Large intestine (tissue), 3 donors: ENCODE measurements around the gene ZNF678. TPM values are rescaled to one million over a fixed set of nuclear protein-coding genes. Genes with fewer than 3 reads are reported as not detected.
"Not testable (repeated sequence)": the region's sequence is repeated elsewhere in the genome, so short reads cannot be mapped to it uniquely, and the experiment has no call there.

Experiments used
- DNase-seq, 2 donors: peaks; one replicate each; pipeline versions ENCODE4 v3.0.0 to v3.0.0-alpha.2; 2013
- H3K27ac ChIP-seq: one replicate; pipeline ENCODE4 v1.5.1; 2013; ENCODE audit warnings: low read length
- H3K27me3 ChIP-seq: 2 replicates; pipeline ENCODE4 v1.6.1; 2013; ENCODE audit warnings: low read length; ENCODE audit not compliant: control insufficient read depth, insufficient read depth
- H3K36me3 ChIP-seq: 2 replicates; pipeline ENCODE4 v1.6.1; 2013; ENCODE audit warnings: low read length; ENCODE audit not compliant: control insufficient read depth, insufficient read depth
- H3K4me1 ChIP-seq: one replicate; pipeline ENCODE4 v1.6.1; 2013; ENCODE audit warnings: low read length; ENCODE audit not compliant: control insufficient read depth, insufficient read depth
- H3K4me3 ChIP-seq: one replicate; pipeline ENCODE4 v1.5.1; 2013; ENCODE audit warnings: low read length
- H3K9me3 ChIP-seq: one replicate; pipeline ENCODE4 v1.6.1; 2013; ENCODE audit warnings: mild to moderate bottlenecking, low read depth, low read length, moderate library complexity; ENCODE audit not compliant: control insufficient read depth
- WGBS: methylation state at CpG from one replicate; pipeline ENCODE4 v1.1.5; 2013; ENCODE audit warnings: low lambda C conversion rate; ENCODE audit not compliant: insufficient coverage; 5-methylcytosine and 5-hydroxymethylcytosine counted together
- polyA plus RNA-seq: library from polyadenylated mRNA; unstranded; fragments of 120-200 nt; gene quantifications from one replicate; pipeline ENCODE4 v1.2.1, GENCODE V29; 2013

Gene ZNF678
- polyA plus RNA-seq, 1 donor: 7.2 TPM

DNA sequence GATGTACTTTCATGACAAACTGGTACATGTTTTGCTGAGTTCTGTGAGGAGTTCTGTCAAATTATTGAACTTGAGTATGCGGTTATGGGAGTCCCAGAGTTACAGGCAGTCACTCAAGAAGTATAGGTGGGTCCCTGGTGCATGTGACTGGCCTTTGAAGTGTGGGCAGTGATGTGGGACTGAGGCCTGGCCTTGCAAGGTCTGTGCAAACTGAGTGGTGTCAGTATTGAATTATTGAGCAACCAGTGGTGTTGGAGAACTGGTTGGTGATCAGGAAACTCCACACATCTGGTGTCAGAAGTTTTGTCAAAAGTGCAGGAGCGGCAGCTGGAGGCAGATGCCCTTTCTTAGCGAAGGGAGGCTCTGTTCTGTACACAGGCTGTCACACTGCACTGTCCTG lies 5.2 kb downstream of the ZNF678 start:
- Histone ChIP-seq H3K4me1 (no peaks in the 10 kb centered on the region), H3K4me3 (no peak overlapping the region), H3K27me3 (no peaks in the 10 kb centered on the region), H3K27ac (no peak overlapping the region), H3K9me3 (no peaks in the 10 kb centered on the region), H3K36me3 (peaks cover 8% of the 10 kb centered on the region)
- no peak for DNase-seq
- no CpG with 5 or more reads among the region's 3 CpGs for WGBS

DNA sequence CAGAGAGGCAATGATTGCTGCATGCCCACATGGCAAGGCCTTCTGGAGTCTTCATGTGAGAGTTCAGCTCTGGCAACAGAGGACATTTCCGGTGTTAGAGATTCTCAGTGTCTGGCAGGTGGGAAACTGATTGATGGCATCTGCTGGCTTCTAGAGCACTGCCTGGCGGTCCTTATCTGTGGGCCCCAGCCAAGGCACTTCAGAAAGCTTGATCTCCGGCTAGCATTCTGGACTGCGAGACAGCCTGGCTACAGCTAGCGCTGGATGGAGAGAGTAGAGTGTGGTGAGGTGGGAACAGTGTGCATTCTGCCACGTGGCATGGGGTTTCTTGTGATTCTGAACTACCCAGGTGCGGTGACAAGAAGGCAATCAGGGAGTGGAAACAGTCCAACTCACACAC lies 9.4 kb downstream of the ZNF678 start:
- H3K4me1 ChIP-seq: no peaks in the 10 kb centered on the region
- no peak for DNase-seq
- no CpG with 5 or more reads among the region's 7 CpGs for WGBS
- peaks cover 10% of the 10 kb centered on the region for H3K9me3 ChIP-seq
- no peak overlapping the region for H3K27ac ChIP-seq
- no peak overlapping the region for H3K4me3 ChIP-seq
- peaks cover 4% of the 10 kb centered on the region for H3K36me3 ChIP-seq
- H3K27me3 ChIP-seq: no peaks in the 10 kb centered on the region

DNA sequence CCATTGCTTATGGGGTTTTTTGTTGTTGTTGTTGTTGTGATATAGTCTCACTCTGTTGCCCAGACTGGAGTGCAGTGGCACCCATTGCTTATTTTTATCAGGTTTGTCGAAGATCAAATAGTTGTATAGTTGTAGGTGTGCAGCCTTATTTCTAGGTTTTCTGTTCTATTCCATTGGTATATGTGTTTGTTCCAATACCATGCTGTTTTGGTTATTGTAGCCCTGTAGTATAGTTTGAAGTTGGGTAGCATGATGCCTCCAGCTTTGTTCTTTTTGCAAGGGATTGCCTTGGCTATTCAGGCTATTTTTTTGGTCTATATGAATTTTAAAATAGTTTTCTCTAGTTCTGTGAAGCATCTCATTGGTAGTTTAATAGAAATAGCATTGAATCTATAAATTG lies 11.6 kb downstream of the ZNF678 start:
- Histone ChIP-seq H3K9me3 (peaks cover 17% of the 10 kb centered on the region), H3K27me3 (no peaks in the 10 kb centered on the region), H3K4me1 (no peaks in the 10 kb centered on the region), H3K27ac (no peak overlapping the region), H3K36me3 (peaks cover 4% of the 10 kb centered on the region), H3K4me3 (no peak overlapping the region)
- no CpG with 5 or more reads among the region's 1 CpG for WGBS
- DNase-seq: no peak

DNA sequence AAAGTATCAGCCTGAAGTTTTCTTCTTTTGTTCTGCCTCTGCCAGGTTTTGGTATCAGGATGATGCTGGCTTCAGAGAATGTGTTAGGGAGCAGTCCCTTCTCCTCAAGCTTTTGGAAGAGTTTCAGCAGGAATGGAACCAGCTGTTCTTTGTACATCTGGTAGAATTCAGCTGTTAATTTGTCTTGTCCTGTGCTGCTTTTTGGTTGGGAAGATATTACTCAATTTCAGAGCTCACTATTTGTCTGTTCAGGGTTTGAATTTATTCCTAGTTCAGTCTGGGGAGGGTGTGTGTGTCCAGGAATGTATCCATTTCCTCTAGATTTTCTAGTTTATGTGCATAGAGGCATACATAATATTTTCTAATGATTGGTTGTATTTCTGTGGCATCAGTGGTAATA lies 12.8 kb downstream of the ZNF678 start:
- DNase-seq: no peak
- Histone ChIP-seq H3K36me3 (peaks cover 4% of the 10 kb centered on the region), H3K4me3 (no peak overlapping the region), H3K27ac (no peak overlapping the region), H3K4me1 (no peaks in the 10 kb centered on the region), H3K27me3 (no peaks in the 10 kb centered on the region), H3K9me3 (peaks cover 22% of the 10 kb centered on the region)

DNA sequence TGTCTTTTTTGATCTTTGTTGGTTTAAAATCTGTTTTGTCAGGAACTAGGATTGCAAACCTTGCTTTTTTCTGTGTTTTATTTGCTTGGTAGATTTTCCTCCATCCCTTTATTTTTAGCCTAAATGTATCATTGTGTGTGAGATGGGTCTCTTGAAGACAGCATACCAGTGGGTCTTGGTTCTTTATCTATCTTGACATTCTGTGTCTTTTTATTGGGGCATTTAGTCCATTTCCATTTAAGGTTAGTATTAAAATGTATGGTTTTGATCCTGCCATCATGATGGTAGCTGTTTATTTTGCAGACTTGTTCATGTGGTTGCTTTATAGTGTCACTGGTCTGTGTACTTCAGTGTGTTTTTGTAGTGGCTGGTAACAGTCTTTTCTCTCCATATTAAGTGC lies 14.1 kb downstream of the ZNF678 start:
- Histone ChIP-seq H3K4me3 (no peak overlapping the region), H3K36me3 (peaks cover 1% of the 10 kb centered on the region), H3K9me3 (peaks cover 22% of the 10 kb centered on the region), H3K27ac (no peak overlapping the region), H3K27me3 (no peaks in the 10 kb centered on the region), H3K4me1 (no peaks in the 10 kb centered on the region)
- DNase-seq: no peak

DNA sequence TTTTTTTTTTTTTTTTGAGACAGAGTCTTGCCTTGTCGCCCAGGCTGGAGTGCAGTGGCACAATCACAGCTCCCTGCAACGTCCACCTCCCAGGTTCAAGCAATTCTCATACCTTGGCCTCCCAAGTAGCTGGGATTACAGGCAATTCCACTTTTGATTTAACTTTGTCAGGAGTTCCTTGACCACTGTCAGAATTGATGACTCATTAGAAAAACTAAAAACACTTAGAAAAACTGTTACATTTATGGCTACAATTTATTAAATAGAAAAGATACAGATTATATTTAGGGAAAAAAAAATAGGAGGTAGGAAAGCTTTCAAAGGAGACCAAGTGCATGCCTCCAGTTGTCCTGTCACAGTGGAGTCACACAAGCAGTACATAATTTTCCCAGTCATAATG lies 20.0 kb downstream of the ZNF678 start:
- H3K27ac ChIP-seq: no peak overlapping the region
- no peaks in the 10 kb centered on the region for H3K36me3 ChIP-seq
- peaks cover 25% of the 10 kb centered on the region for H3K9me3 ChIP-seq
- no peak for DNase-seq
- no peaks in the 10 kb centered on the region for H3K27me3 ChIP-seq
- H3K4me1 ChIP-seq: no peaks in the 10 kb centered on the region
- H3K4me3 ChIP-seq: no peak overlapping the region
- WGBS: no CpG with 5 or more reads among the region's 2 CpGs

DNA sequence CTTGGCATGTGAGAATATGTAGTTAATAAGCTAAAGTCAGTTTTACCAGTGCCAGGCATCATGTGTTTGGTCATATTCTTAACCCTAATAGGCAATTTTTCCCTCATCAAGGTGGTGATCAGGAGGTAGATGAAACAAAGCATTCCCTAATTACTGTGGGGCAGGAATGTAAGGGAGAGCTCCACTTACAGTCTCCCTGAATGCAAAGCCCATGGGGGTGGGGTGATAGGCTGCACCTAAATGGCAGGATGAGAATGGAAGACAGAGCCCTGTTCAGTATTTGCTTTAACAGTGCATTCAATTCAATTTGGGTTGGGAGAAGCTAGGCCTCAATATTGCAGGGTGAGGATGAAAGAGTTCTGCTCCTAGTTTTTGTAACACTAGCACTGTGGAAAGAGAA lies 23.4 kb downstream of the ZNF678 start:
- Histone ChIP-seq H3K27ac (no peak overlapping the region), H3K36me3 (no peaks in the 10 kb centered on the region), H3K4me1 (no peaks in the 10 kb centered on the region), H3K4me3 (no peak overlapping the region), H3K27me3 (no peaks in the 10 kb centered on the region), H3K9me3 (peaks cover 19% of the 10 kb centered on the region)
- DNase-seq: no peak

DNA sequence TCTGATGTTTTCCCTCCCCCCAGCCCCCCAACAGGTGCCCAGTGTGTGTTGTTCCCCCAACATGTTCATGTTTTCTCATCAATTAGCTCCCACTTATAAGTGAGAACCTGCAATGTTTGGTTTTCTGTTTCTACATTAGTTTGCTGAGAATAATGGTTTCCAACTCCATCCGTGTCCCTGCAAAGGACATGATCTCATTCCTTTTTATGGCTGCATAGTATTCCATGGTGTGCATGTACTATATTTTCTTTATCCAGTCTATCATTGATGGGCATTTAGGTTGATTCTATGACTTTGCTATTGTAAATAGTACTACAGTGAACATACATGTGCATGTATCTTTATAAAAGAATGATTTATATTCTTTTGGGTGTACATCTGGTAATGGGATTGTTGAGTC lies 24.6 kb downstream of the ZNF678 start:
- 100% methylated on average over 1 of the region's 1 CpG for WGBS
- peaks cover under 1% of the 10 kb centered on the region for H3K36me3 ChIP-seq
- H3K9me3 ChIP-seq: peaks cover 19% of the 10 kb centered on the region
- no peak for DNase-seq
- H3K27me3 ChIP-seq: no peaks in the 10 kb centered on the region
- no peak overlapping the region for H3K4me3 ChIP-seq
- no peaks in the 10 kb centered on the region for H3K4me1 ChIP-seq
- no peak overlapping the region for H3K27ac ChIP-seq

DNA sequence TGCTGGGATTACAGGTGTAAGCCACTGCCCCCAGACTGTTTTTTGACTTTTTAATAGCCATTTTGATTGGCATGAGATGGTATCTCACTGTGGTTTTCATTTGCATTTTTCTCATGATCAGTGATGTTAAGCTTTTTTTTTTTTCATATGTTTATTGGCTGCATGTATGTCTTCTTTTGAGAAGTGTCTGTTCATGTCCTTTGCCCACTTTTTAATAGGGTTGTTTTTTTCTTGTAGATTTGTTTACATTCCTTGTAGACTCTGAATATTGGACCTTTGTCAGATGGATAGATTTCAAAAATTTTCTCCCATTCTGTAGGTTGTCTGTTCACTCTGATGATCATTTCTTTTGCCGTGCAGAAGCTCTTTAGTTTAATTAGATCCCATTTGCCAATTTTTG lies 25.4 kb downstream of the ZNF678 start:
- H3K36me3 ChIP-seq, H3K27me3 ChIP-seq, DNase-seq, H3K27ac ChIP-seq, H3K4me3 ChIP-seq, H3K4me1 ChIP-seq: not testable (repeated sequence)
- peaks cover 16% of the 10 kb centered on the region for H3K9me3 ChIP-seq
- no CpG with 5 or more reads among the region's 1 CpG for WGBS

DNA sequence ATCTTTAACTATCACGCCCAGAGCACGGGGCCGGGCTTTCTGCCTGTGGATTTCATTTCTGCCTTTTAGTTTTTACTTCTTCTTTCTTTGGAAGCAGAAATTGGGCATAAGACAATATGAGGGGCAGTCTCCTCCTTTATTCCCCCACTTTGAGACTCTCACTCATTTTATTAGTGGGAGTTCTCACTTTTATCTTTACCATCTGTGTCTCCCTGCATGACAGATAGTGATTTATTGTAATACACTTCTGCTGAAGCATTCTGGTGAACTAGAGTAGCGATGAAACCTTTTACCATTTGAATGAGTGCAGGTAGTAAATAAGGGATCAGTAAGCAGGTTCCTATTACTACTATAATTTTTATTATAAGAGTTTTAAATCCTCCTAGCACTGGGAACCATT lies 26.4 kb downstream of the ZNF678 start:
- H3K27ac ChIP-seq, H3K27me3 ChIP-seq, H3K36me3 ChIP-seq, DNase-seq, H3K4me1 ChIP-seq, H3K4me3 ChIP-seq: not testable (repeated sequence)
- 100% methylated on average over 1 of the region's 4 CpGs for WGBS
- H3K9me3 ChIP-seq: peaks cover 14% of the 10 kb centered on the region

DNA sequence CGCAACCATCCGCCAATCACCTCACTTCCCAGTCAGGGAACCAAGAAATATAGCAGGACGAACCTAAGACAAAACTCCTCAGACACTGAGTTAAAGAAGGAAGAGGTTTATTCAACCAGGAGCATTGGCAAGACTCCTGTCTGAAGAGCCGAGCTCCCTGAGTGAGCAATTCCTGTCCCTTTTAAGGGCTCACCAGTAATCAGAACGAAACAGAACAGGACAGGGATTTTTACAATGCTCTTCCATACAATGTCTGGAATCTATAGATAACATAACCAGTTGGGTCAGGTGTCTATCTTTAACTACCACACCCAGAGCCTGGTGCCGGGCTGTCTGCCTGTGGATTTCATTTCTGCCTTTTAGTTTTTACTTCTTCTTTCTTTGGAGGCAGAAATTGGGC lies 32.9 kb downstream of the ZNF678 start:
- H3K4me3 ChIP-seq, H3K27me3 ChIP-seq, H3K4me1 ChIP-seq, H3K27ac ChIP-seq, DNase-seq, H3K36me3 ChIP-seq: not testable (repeated sequence)
- peaks cover 19% of the 10 kb centered on the region for H3K9me3 ChIP-seq
- no CpG with 5 or more reads among the region's 6 CpGs for WGBS
